H1 (cell line): ENCODE results near the gene PSMD7. TPM values are rescaled to one million over a fixed set of nuclear protein-coding genes. Genes with fewer than 3 reads are reported as not detected.

Experiments used
- POLR2A ChIP-seq, 2 experiments: IDR thresholded peaks; 1 replicate in 1 of 2; 2 replicates in 1 of 2; pipeline ENCODE4 v1.6.1; 2011; ENCODE audit warnings: low read depth in 2 of 2, low read length in 2 of 2, mild to moderate bottlenecking in 2 of 2; ENCODE audit errors: control extremely low read depth in 1 of 2
- RXRA ChIP-seq: IDR thresholded peaks from 2 replicates; pipeline ENCODE4 v1.6.1; 2011; ENCODE audit warnings: low read depth, mild to moderate bottlenecking, low read length, moderate library complexity; ENCODE audit not compliant: insufficient read depth
- SRF ChIP-seq: IDR thresholded peaks from 2 replicates; pipeline ENCODE4 v1.6.1; 2011; ENCODE audit warnings: mild to moderate bottlenecking, low read depth, low read length, moderate library complexity
- TAF1 ChIP-seq: IDR thresholded peaks from 2 replicates; pipeline ENCODE4 v1.6.1; 2011; ENCODE audit warnings: mild to moderate bottlenecking, low read depth, low read length
- polyA plus RNA-seq, 7 experiments: library from polyadenylated mRNA; depleted of rRNA in 3 of 7; stranded (reverse) in 5 of 7; unstranded in 2 of 7; fragments of >200 nt in 5 of 7; fragments of 200-250 nt in 2 of 7; gene quantifications; 1 replicate in 5 of 7; 2 replicates in 1 of 7; 4 replicates in 1 of 7; pipeline versions ENCODE4 v1.2.1 to v1.2.3, GENCODE V29; 2011 to 2013; ENCODE audit warnings: missing spikeins in 2 of 7, mixed read lengths in 2 of 7
- total RNA-seq: library from RNA; stranded (reverse); fragmentation: NEBNext Ultra II Directional; extraction: Animal tissue kit (Norgen Biotek cat#: 25700); gene quantifications from 2 replicates; pipeline ENCODE4 v1.2.1, GENCODE V29; 2021

Gene PSMD7
- total and polyA plus RNA-seq, 2 of the 8 experiments (the other 6 are each of a cell fraction or from before 2014, with no cell fraction given): 91.1 to 148 TPM

DNA sequence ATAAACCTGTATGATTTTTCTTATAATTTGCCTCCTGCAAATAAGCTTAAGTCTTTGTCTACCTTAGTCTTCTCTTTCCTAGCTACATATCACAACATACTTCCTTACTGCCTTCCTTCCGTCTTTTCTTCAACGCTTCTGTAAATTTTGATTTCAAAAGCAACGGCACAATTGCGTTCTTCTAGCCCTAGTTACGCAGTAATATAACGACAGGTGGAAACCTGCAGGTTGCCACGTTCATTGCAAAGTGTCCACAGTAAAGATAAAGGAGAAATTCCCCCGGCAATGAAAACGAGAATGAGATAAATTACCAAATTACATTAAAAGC lies 546 bp upstream of the PSMD7 start (continued):
- TF ChIP-seq TAF1 (no peak), POLR2A (IDR thresholded peaks at IDR 0.05; ENCODE audit: control extremely low read depth in 1 of 2, low read depth in 2 of 2, low read length in 2 of 2) (no peak), SRF (no peak), RXRA (no peak)
